Activated T-cell treated with anti-CD3 and anti-CD28 coated beads, Interleukin-2, amount 50 U/mL, for 4 hours (primary cell): Measurements from ENCODE around the gene CAPZA2. TPM values are rescaled to one million over a fixed set of nuclear protein-coding genes. Genes with fewer than 3 reads are reported as not detected.

Experiments used
- ATAC-seq, 2 donors: fragments of 200-7000 bp; cut with Tn5 transposase; one replicate each; pipeline ENCODE4 v1.10.0; 2021
- DNase-seq: peaks from one replicate; pipeline ENCODE4 v3.0.0-alpha.2; 2020
- H3K27me3 Mint-ChIP-seq: one replicate; pipeline ENCODE4 v1.8.0; 2021; ENCODE audit warnings: low read depth, mixed read lengths
- H3K36me3 Mint-ChIP-seq: one replicate; pipeline ENCODE4 v1.8.0; 2022; ENCODE audit warnings: mixed read lengths; ENCODE audit not compliant: insufficient read depth
- H3K4me1 Mint-ChIP-seq: one replicate; pipeline ENCODE4 v1.8.0; 2021; ENCODE audit warnings: low read depth, mixed read lengths
- H3K4me3 Mint-ChIP-seq: one replicate; pipeline ENCODE4 v1.8.0; 2021; ENCODE audit warnings: mild to moderate bottlenecking, moderate library complexity, mixed read lengths
- H3K9me3 Mint-ChIP-seq: one replicate; pipeline ENCODE4 v1.8.0; 2021; ENCODE audit warnings: mixed read lengths
- total RNA-seq, 3 donors: library from RNA; stranded (reverse); gene quantifications; one replicate each; pipeline ENCODE4 v1.2.1, GENCODE V29; 2021

Gene CAPZA2
- total RNA-seq, 3 donors from 2014 or later, result 172 to 178 (median 175) TPM

DNA sequence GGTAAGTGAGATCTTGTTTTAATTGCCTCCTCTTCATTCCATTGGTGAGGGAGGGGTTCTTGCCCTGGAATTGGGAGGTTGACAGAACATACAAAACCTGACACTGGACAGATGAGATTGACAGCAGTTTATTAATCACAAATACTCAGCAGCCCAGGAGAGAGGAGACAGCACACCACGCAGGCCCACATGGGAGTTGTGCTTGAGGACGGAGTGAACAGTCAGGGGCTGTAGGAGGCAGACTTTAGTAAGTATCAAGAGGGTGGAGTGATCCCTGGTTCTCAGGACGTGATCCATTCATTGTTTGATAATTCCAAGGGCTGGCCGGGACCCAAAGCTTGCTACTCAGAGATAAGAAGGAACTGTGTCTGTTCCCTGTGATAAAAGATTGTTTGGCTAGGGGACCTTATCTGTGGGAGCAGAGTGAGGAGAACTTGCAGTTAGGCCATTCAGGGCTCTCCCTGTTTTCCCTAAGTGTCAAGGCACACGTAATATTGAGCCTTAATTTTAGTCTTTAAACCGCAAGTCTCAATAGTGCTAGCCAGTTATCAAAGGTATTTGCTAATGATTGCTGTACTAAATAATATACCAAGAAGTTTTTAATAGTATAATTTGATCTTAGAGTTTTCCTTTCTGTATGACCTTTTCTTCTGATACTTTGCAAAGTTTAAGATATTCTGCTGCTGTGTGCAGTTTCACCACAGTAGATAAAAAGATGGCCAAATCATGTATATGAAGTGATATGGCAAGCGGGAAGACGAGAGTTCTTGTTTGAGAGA, 14.5 kb downstream of the CAPZA2 start:
- Mint-ChIP-seq H3K9me3 (no peaks in the 10 kb centered on the region), H3K36me3 (peaks cover 11% of the 10 kb centered on the region), H3K4me1 (peaks cover 36% of the 10 kb centered on the region), H3K27me3 (no peaks in the 10 kb centered on the region), H3K4me3 (no peak overlapping the region)
- ATAC-seq (no peak), DNase-seq (no peak)

DNA sequence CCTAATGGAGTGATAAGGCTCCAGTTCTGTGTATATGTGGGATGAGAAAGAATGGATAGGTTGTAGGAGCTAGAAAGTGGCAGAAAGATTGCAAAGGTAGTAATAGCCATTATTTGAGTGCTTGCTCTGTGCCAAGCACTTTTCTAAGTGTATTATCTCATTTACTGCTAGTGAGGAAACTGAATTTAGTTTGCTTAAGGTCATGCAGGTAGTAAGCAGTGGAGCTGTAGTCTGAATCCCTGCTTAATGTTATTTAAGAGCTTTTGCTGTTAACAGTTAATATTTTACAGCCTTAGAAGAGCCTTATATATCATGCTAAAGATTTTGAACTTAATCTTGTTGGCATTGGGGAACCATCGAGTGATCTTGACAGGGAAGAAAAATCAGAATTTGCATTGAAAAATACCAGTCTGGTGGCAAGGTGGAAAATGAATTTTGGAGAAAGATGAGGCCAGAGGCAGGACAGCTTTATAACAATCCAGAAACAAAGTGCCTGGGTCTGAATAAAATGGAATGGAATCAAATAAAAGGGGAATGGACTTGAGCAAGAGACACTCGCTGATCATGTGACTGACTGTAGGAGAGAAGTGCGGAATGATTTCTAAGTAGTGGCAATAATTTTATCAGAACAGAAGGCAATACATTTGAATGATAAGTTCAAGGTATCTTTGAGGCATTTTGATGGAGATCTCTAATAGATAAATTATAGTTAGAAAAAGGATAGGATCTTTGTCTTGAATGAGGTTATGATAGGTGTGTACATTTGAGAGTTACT, 15.2 kb downstream of the CAPZA2 start:
- H3K4me1 Mint-ChIP-seq, result peaks cover 30% of the 10 kb centered on the region

GRCh38 chr7:116884691-116885090, 22.3 kb downstream of the CAPZA2 start:
- peaks cover 9% of the 10 kb centered on the region for H3K9me3 Mint-ChIP-seq
- H3K36me3 Mint-ChIP-seq, result peaks cover 26% of the 10 kb centered on the region
- ATAC-seq (no peak), DNase-seq (no peak)
- H3K4me3 Mint-ChIP-seq, result no peak overlapping the region
- H3K27me3 Mint-ChIP-seq, result no peaks in the 10 kb centered on the region
- peaks cover 30% of the 10 kb centered on the region for H3K4me1 Mint-ChIP-seq

More for the DNA sequence above, 15.2 kb downstream of the CAPZA2 start:
- DNase-seq (no peak), ATAC-seq (no peak)
- Mint-ChIP-seq H3K27me3 (no peaks in the 10 kb centered on the region), H3K9me3 (no peaks in the 10 kb centered on the region), H3K4me3 (no peak overlapping the region), H3K36me3 (peaks cover 11% of the 10 kb centered on the region)

DNA sequence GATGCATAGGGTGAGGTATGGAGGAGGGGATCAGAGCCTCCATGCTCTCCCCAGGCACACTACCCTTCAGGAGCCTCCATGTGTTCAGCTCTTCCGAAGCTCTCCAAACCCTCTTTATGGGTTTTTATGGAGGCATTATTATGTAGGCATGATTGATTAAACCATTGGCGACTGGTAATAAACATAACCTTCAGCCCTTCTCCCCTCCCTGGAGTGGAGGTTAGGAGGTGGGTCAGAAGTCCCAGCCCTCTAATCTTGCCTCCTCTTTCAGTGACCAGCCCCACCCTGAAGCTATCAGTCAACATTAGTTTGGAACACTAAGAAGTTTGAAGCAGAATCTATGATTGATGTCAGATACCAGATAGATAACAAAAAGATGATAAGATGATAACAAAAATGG, 23.3 kb downstream of the CAPZA2 start:
- Mint-ChIP-seq H3K4me1 (peaks cover 30% of the 10 kb centered on the region), H3K9me3 (peaks cover 9% of the 10 kb centered on the region), H3K4me3 (no peak overlapping the region), H3K36me3 (peaks cover 30% of the 10 kb centered on the region), H3K27me3 (no peaks in the 10 kb centered on the region)
- DNase-seq (no peak), ATAC-seq (no peak)

DNA sequence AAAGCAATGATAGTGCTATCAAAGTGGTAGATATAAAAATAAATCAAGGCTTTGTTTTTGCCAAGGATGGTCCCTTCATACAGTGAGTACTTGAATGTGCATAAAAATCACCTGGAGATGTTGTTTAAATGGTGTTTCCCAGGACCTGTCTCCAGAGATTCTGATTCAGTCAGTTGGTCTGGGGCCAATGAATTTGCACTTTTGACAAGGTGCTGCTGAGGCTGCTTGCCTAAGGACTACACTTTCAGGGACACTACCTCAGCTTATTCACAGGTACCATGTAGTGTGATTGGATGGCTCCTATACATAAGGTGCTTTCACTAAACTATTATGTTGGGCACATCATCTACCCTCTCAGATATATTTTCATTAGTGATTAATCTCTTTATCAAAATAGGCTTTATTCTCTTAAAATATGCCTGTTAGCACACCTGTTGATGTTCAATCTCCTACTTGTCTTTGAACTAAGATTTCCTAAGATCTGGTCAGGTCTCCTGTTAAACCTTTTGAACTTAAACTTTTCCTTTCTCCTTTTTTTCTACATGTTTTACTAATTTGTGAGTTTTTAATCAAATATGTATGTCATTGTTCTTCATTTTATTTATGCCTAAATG, 24.3 kb downstream of the CAPZA2 start:
- ATAC-seq (no peak), DNase-seq (no peak)
- H3K27me3 Mint-ChIP-seq, result no peaks in the 10 kb centered on the region
- H3K4me3 Mint-ChIP-seq, result no peak overlapping the region
- H3K36me3 Mint-ChIP-seq, result peaks cover 30% of the 10 kb centered on the region
- peaks cover 9% of the 10 kb centered on the region for H3K9me3 Mint-ChIP-seq
- peaks cover 27% of the 10 kb centered on the region for H3K4me1 Mint-ChIP-seq

DNA sequence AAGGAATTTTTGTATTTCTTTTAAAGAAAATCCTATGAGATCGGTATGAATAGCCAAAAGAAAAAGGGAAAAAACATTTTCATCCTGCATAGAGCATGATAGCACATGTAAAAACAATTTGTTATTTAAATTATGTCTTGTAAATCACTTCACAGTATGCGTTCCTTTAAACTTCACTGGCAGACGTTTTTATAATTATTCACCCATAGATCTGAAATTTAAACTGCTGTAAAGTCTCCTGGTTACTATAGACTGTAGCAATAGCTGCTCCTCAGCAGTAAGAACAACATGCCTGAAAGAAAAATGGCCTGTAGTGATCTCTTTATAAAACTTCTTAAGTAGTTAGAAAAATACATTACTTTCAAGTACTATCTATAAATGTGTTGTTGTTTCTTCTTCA, 26.5 kb downstream of the CAPZA2 start:
- Mint-ChIP-seq H3K9me3 (peaks cover 9% of the 10 kb centered on the region), H3K4me1 (peaks cover 27% of the 10 kb centered on the region), H3K36me3 (peaks cover 40% of the 10 kb centered on the region), H3K27me3 (no peaks in the 10 kb centered on the region), H3K4me3 (no peak overlapping the region)
- ATAC-seq, result no peak
- DNase-seq, result no peak

DNA sequence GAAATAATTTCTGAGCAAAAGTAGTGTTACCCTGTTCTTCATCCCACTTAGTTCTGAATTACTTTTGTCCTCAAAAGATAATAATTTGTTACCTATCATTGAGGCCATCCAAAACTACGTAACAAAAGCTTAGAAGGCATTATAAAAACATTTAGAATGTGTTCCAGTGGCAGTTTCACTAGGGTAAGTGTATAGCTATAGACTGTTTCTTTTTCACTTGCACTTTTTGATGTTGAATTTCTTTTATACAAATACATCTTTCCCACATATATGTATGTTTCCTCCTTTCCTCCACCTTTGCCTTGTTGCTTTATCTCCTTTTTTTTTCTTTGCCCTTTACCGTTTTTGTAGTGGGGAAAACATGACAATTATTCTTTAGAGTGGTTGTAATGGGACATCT, 33.5 kb downstream of the CAPZA2 start:
- peaks cover 38% of the 10 kb centered on the region for H3K36me3 Mint-ChIP-seq
- DNase-seq (no peak), ATAC-seq (no peak)
- H3K4me1 Mint-ChIP-seq, result peaks cover 11% of the 10 kb centered on the region
- no peak overlapping the region for H3K4me3 Mint-ChIP-seq
- no peaks in the 10 kb centered on the region for H3K27me3 Mint-ChIP-seq
- H3K9me3 Mint-ChIP-seq, result no peaks in the 10 kb centered on the region

DNA sequence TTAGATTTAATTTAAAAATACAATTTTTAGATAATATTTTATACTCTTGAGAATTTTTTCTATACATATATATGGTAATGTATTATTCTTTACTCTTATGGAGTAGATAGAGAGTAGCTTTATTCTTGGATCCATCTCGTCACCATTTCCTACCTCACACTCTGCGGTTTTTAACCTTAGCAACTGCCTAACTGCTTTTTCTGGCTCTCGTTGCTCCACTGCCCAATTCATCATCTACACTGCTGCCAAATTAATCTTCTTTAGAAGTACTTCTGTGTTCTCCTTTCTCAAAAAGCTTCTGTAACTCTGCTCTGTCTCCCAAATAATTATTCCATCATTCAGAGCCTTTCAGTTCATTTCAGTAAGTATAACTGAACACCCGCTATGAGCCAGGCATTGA, 35.3 kb downstream of the CAPZA2 start:
- ATAC-seq (no peak), DNase-seq (no peak)
- Mint-ChIP-seq H3K27me3 (no peaks in the 10 kb centered on the region), H3K4me1 (peaks cover 11% of the 10 kb centered on the region), H3K36me3 (peaks cover 42% of the 10 kb centered on the region), H3K4me3 (no peak overlapping the region), H3K9me3 (no peaks in the 10 kb centered on the region)

DNA sequence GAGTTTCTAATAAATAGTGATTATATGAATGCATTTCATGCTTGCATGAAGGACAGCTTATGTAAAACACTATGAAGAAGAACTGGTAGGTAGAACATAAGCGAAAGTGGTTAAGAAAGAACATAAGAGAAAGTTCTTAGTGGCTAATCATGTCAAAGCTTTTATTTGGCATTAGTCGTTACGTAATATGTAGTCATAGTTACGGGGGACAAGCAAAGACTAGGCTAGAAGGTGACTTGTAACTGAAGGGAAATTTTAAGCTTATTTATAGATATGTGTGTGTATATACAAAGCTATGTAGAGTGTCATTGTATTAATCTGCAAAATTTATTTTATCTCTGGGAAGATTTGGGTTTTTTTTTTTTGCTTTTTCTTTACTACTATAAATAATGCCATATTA, 36.9 kb downstream of the CAPZA2 start:
- no peaks in the 10 kb centered on the region for H3K9me3 Mint-ChIP-seq
- H3K27me3 Mint-ChIP-seq, result no peaks in the 10 kb centered on the region
- H3K4me3 Mint-ChIP-seq, result no peak overlapping the region
- ATAC-seq (no peak), DNase-seq (no peak)
- peaks cover 10% of the 10 kb centered on the region for H3K4me1 Mint-ChIP-seq
- peaks cover 45% of the 10 kb centered on the region for H3K36me3 Mint-ChIP-seq

DNA sequence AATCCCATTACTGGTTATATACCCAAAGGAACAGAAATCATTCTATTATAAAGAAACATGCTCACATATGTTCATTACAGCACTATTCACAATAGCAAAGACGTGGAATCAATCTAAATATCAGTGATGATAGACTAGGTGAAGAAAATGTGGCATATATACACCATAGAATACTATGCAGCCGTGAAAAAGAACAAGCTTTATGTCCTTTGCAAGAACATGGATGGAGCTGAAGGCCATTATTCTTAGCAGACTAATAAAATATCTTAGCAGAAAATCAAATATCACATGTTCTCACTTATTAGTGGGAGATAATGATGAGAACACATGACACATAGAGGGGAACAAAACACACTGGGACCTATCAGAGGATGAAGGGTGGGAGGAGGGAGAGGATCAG, 38.8 kb downstream of the CAPZA2 start:
- H3K4me1 Mint-ChIP-seq, result peaks cover 5% of the 10 kb centered on the region
- no peak for ATAC-seq
- H3K36me3 Mint-ChIP-seq, result peaks cover 48% of the 10 kb centered on the region
- no peak overlapping the region for H3K4me3 Mint-ChIP-seq
- no peak for DNase-seq
- no peaks in the 10 kb centered on the region for H3K9me3 Mint-ChIP-seq
- H3K27me3 Mint-ChIP-seq, result no peaks in the 10 kb centered on the region

DNA sequence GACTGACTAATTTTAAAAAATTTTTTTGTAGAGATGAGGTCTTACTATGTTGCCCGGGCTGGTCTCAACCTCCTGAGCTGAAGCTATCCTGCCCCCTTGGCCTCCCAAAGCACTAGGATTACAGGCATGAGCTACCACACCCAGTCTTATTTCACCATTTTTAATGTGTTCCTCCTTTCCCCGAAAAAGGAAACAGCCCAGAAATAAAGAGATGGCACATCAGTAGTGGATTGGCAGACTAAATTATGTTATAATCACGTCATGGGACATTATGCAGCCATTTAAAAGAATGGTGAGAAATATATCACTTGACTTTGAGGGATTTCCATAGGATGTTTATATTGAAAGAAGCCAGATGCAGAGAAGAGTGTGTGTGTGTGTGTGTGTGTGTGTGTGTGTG, 40.5 kb downstream of the CAPZA2 start:
- ATAC-seq, result no peak
- Mint-ChIP-seq H3K36me3 (peaks cover 48% of the 10 kb centered on the region), H3K27me3 (no peaks in the 10 kb centered on the region), H3K4me3 (no peak overlapping the region), H3K4me1 (peaks cover 4% of the 10 kb centered on the region), H3K9me3 (no peaks in the 10 kb centered on the region)
- DNase-seq, result no peak

GRCh38 chr7:116906391-116906790, 44.0 kb downstream of the CAPZA2 start:
- no peaks in the 10 kb centered on the region for H3K27me3 Mint-ChIP-seq
- H3K36me3 Mint-ChIP-seq, result peaks cover 47% of the 10 kb centered on the region
- no peak overlapping the region for H3K4me3 Mint-ChIP-seq

DNA sequence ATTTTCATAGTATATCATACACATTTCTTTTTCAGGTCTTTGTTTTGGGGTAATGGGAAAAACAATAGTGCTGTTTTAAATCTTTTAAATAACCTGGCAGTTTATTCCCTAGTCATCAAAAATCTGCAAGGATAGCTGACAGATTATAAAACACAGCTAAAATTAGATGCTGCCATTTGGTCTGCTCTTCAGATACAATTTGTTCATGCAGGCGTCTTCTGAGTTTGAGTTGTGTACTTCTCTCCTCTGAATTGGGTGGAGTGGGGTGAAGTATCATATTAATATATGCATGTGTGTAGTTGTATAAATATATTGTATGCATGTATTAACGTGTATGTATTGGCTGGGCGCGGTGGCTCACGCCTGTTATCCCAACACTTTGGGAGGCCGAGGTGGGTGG, 48.0 kb downstream of the CAPZA2 start:
- no peaks in the 10 kb centered on the region for H3K9me3 Mint-ChIP-seq
- ATAC-seq, result no peak

More at GRCh38 chr7:116906391-116906790, 44.0 kb downstream of the CAPZA2 start:
- H3K9me3 Mint-ChIP-seq, result no peaks in the 10 kb centered on the region
- ATAC-seq (no peak), DNase-seq (no peak)
- H3K4me1 Mint-ChIP-seq, result peaks cover 1% of the 10 kb centered on the region

GRCh38 chr7:116911801-116912200, 49.4 kb downstream of the CAPZA2 start:
- no peaks in the 10 kb centered on the region for H3K27me3 Mint-ChIP-seq
- H3K4me1 Mint-ChIP-seq, result no peaks in the 10 kb centered on the region
- peaks cover 42% of the 10 kb centered on the region for H3K36me3 Mint-ChIP-seq
- ATAC-seq (no peak), DNase-seq (no peak)
- no peak overlapping the region for H3K4me3 Mint-ChIP-seq
- no peaks in the 10 kb centered on the region for H3K9me3 Mint-ChIP-seq

More for the DNA sequence above, 48.0 kb downstream of the CAPZA2 start:
- H3K27me3 Mint-ChIP-seq, result no peaks in the 10 kb centered on the region
- H3K36me3 Mint-ChIP-seq, result peaks cover 49% of the 10 kb centered on the region
- no peak for DNase-seq
- no peak overlapping the region for H3K4me3 Mint-ChIP-seq
- H3K4me1 Mint-ChIP-seq, result no peaks in the 10 kb centered on the region
